Measurements from ENCODE around the gene HSPA12B. TPM values are rescaled to one million over a fixed set of nuclear protein-coding genes. Genes with fewer than 3 reads are reported as not detected.
A peak's percentile ranks its signal among the peaks of the same experiment; 100 is the strongest.

Gene HSPA12B
- total RNA-seq, 1 donor from 2014 or later = 33.7 TPM

DNA sequence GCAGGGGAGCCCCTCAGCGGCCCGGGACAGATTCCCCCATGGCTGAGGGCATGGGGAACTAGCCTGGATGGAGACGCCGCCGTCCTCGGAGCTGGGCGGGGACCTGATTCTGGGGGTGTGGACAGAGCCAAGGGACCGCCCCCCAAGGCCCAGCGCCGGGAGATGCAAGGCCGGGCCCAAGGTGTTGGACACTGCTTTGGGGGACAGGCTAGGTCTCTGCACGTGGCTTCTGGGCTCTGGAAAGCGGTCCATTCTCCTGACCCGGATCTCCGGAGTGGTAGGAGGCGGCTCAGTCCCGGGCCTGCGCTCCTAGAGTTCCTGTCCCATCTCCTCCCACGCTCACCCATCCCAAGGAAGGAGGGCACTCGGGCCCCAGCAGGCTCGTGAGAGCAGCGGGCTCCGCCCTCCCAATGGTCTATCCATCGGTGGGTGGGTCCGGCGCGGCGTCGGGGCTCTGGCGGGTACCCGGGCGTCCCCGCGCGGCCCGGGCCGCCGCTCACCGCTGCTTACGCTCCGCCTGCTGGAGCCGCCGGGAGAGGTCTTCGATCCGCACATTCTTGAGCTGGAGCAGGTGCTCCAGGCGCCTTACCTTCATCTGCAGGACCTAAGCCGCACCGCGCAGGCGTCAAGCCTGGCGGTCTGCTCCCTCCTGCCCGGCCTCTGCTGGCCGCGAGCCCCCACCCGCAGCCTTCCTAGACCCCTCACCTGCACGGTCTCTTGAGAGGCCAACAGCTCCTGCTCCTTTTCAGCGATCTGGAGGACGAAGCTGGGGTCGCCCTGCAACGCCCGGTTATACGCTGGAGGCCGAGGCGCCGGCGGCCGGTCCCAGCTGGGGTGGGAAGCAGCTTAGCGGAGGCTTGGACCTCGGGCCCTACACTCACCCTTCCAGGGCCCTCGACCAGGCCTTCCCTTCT is 45.5 kb downstream of the HSPA12B start:
- H3K27ac ChIP-seq = no peak overlapping the region
- no peak for TF ChIP-seq CTCF (IDR thresholded peaks at IDR 0.05)
- DNase-seq = peak; percentile 87
- H3K9me3 ChIP-seq = no peaks in the 10 kb centered on the region
- H3K4me1 ChIP-seq = peaks cover 12% of the 10 kb centered on the region
- H3K36me3 ChIP-seq = no peaks in the 10 kb centered on the region
- peak; percentile 83 for ATAC-seq
- H3K27me3 ChIP-seq = no peaks in the 10 kb centered on the region
- peak overlapping the region; percentile 50 for H3K4me3 ChIP-seq
- intact Hi-C loops (cut with DNase I) = no loop called here

- intact Hi-C loops (cut with DNase I) = no loop called here
- Histone ChIP-seq H3K27me3 (no peaks in the 10 kb centered on the region), H3K4me3 (no peak overlapping the region), H3K36me3 (no peaks in the 10 kb centered on the region), H3K9me3 (no peaks in the 10 kb centered on the region), H3K27ac (no peak overlapping the region), H3K4me1 (peaks cover 18% of the 10 kb centered on the region)
- DNase-seq = no peak
- TF ChIP-seq CTCF (IDR thresholded peaks at IDR 0.05) = no peak
- ATAC-seq = no peak
Measured at GRCh38 chr20:3778976-3779375, 46.5 kb downstream of the HSPA12B start.

- peak within 1 kb of the TSS; percentile 50 for H3K4me3 ChIP-seq
Measured at GRCh38 chr20:3781153-3781910, 48.8 kb downstream of the HSPA12B start, which contains the start of gene SPEF1. SPEF1 (minus strand) TSS chr20:3781448; CDS start chr20:3781287, 161 bp downstream.

GRCh38 chr20:3782597-3782996 is 50.1 kb downstream of the HSPA12B start:
- DNase-seq = no peak
- H3K36me3 ChIP-seq = peaks cover 7% of the 10 kb centered on the region
- intact Hi-C loops (cut with DNase I) = no loop called here
- ATAC-seq = no peak
- H3K9me3 ChIP-seq = no peaks in the 10 kb centered on the region
- no peaks in the 10 kb centered on the region for H3K27me3 ChIP-seq
- H3K27ac ChIP-seq = no peak overlapping the region
- TF ChIP-seq CTCF (IDR thresholded peaks at IDR 0.05) = no peak
- no peak overlapping the region for H3K4me3 ChIP-seq
- peaks cover 35% of the 10 kb centered on the region for H3K4me1 ChIP-seq

More at GRCh38 chr20:3781153-3781910, 48.8 kb downstream of the HSPA12B start, which contains the start of gene SPEF1:
- Histone ChIP-seq H3K4me1 (peaks cover 35% of the 10 kb centered on the region), H3K27ac (peak within 1 kb of the TSS; percentile 68), H3K27me3 (no peaks in the 10 kb centered on the region), H3K36me3 (peaks cover 7% of the 10 kb centered on the region), H3K9me3 (no peaks in the 10 kb centered on the region)
- DNase-seq = no peak
- peak; percentile 76 for ATAC-seq
- intact Hi-C loops (cut with DNase I) = no loop called here
- TF ChIP-seq CTCF (IDR thresholded peaks at IDR 0.05) = peak; percentile 44

DNA sequence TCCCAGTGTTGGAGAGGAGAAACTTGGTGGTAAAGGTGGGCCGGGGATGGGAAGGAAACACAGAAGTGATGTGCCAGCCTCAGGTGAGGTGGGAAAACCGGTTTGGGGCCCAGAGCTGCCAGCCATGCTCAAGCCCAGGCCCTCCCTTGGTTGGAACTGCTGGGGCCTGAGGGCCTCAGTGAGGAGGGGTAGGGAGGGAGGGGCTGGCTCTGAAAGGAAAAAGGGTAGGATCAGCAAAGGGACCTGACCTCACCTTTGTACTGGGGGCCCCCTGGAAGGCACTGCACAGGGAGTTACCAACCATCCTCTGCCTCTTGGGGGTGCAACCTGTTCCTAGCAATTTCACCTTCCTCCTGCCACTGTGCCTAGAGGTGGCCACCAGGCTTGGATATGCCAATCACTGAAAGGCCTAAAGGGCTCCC is 50.6 kb downstream of the HSPA12B start:
- Histone ChIP-seq H3K36me3 (peaks cover 7% of the 10 kb centered on the region), H3K27me3 (no peaks in the 10 kb centered on the region), H3K4me3 (no peak overlapping the region), H3K4me1 (peaks cover 32% of the 10 kb centered on the region), H3K9me3 (no peaks in the 10 kb centered on the region), H3K27ac (no peak overlapping the region)
- ATAC-seq (no peak), DNase-seq (no peak)
- TF ChIP-seq CTCF (IDR thresholded peaks at IDR 0.05) = no peak
- intact Hi-C loops (cut with DNase I) = no loop called here

All from upper lobe of right lung (tissue), 1 donor.